K562 (cell line): ENCODE measurements around the gene FLAD1. TPM values are rescaled to one million over a fixed set of nuclear protein-coding genes. Genes with fewer than 3 reads are reported as not detected.

Source experiments
- ASH1L ChIP-seq: fragments of 450-650 bp; IDR thresholded peaks from 2 replicates; pipeline ENCODE4 v1.6.1; 2018; ENCODE audit warnings: borderline replicate concordance, mild to moderate bottlenecking, low read depth; ENCODE audit not compliant: partially characterized antibody
- BACH1 ChIP-seq: fragments of 200-800 bp; sonication (Bioruptor generic); IDR thresholded peaks from 2 replicates; pipeline ENCODE4 v1.6.1; 2016; ENCODE audit warnings: missing genetic modification characterization, missing compliant biosample characterization
- CEBPB ChIP-seq: fragments of 450-650 bp; IDR thresholded peaks from 2 replicates; pipeline ENCODE4 v1.6.1; 2016; ENCODE audit warnings: missing genetic modification characterization, missing compliant biosample characterization
- FOS ChIP-seq: IDR thresholded peaks from 3 replicates; pipeline ENCODE4 v1.6.1; 2011; ENCODE audit not compliant: insufficient read length; ENCODE audit errors: extremely low read depth
- FOXK2 ChIP-seq, 2 experiments: fragments of 450-650 bp; IDR thresholded peaks in 1 of 2; conservative IDR thresholded peaks in 1 of 2; 2 replicates each; pipeline ENCODE4 v1.6.1; 2016; ENCODE audit warnings: low read depth in 2 of 2, mild to moderate bottlenecking in 1 of 2
- HDAC1 ChIP-seq, 2 experiments: fragments of 450-650 bp; IDR thresholded peaks; 2 replicates each; pipeline ENCODE4 v1.6.1; 2016 to 2017; ENCODE audit warnings: inconsistent platforms in 1 of 2, mild to moderate bottlenecking in 1 of 2, moderate library complexity in 1 of 2
- MAFF ChIP-seq: IDR thresholded peaks from 2 replicates; pipeline ENCODE4 v1.6.1; 2012; ENCODE audit warnings: low read length, improper control_type of control experiment
- MECOM ChIP-seq: fragments of 250-450 bp; sonication (Bioruptor Pico); IDR thresholded peaks from 2 replicates; pipeline ENCODE4 v1.8.0; 2022; ENCODE audit warnings: inconsistent platforms
- MYNN ChIP-seq, 2 experiments: sonication (generic); formaldehyde crosslinking in 1 of 2; IDR thresholded peaks; 2 replicates each; pipeline versions ENCODE4 v1.5.0 to v1.6.1; 2016 to 2020; ENCODE audit warnings: antibody characterized with exemption in 1 of 2, missing genetic modification reagents in 1 of 2
- NCOA6 ChIP-seq: fragments of 450-650 bp; IDR thresholded peaks from 2 replicates; pipeline ENCODE4 v1.6.1; 2017; ENCODE audit warnings: mild to moderate bottlenecking
- NUFIP1 ChIP-seq: fragments of 450-650 bp; IDR thresholded peaks from 2 replicates; pipeline ENCODE4 v1.6.1; 2018; ENCODE audit not compliant: partially characterized antibody
- PCBP1 ChIP-seq: fragments of 200-400 bp; formaldehyde crosslinking; IDR thresholded peaks from 2 replicates; pipeline ENCODE4 v1.6.1; 2018; ENCODE audit warnings: mild to moderate bottlenecking, low read depth, low read length; ENCODE audit not compliant: poor library complexity, severe bottlenecking
- SMAD1 ChIP-seq: fragments of 150-350 bp; IDR thresholded peaks from 2 replicates; pipeline ENCODE4 v1.6.1; 2014; ENCODE audit warnings: low read length, low read depth; ENCODE audit not compliant: partially characterized antibody
- SMARCA5 ChIP-seq: fragments of 450-650 bp; IDR thresholded peaks from 2 replicates; pipeline ENCODE4 v1.6.1; 2016
- SMARCC2 ChIP-seq: fragments of 450-650 bp; IDR thresholded peaks from 2 replicates; pipeline ENCODE4 v1.6.1; 2017; ENCODE audit warnings: antibody characterized with exemption, moderate library complexity, mild to moderate bottlenecking, low read depth
- ZFX ChIP-seq: sonication (generic); formaldehyde crosslinking; IDR thresholded peaks from 2 replicates; pipeline ENCODE4 v1.8.0; 2022; ENCODE audit warnings: mild to moderate bottlenecking, missing genetic modification reagents, moderate library complexity
- ZNF311 ChIP-seq: fragments of 250-450 bp; sonication (Bioruptor Pico); IDR thresholded peaks from 2 replicates; pipeline ENCODE4 v1.4.0; 2020; ENCODE audit warnings: mild to moderate bottlenecking, moderate library complexity
- ZNF347 ChIP-seq: fragments of 450-650 bp; formaldehyde crosslinking; IDR thresholded peaks from 2 replicates; pipeline ENCODE4 v1.4.0; 2020; ENCODE audit warnings: low read depth, mild to moderate bottlenecking, moderate library complexity
- ZNF384 ChIP-seq: IDR thresholded peaks from 2 replicates; pipeline ENCODE4 v1.6.1; 2012; ENCODE audit warnings: low read depth, low read length, improper control_type of control experiment
- ZNF764 ChIP-seq: fragments of 250-450 bp; sonication (Bioruptor Pico); IDR thresholded peaks from 2 replicates; pipeline ENCODE4 v1.4.0; 2020; ENCODE audit warnings: low read depth, mild to moderate bottlenecking, moderate library complexity
- ZNF780A ChIP-seq: fragments of 250-450 bp; sonication (Bioruptor Pico); IDR thresholded peaks from 2 replicates; pipeline ENCODE4 v1.5.0; 2021; ENCODE audit warnings: mild to moderate bottlenecking
- polyA plus RNA-seq, 8 experiments: library from polyadenylated mRNA; depleted of rRNA in 4 of 8; stranded (reverse) in 5 of 8; unstranded in 3 of 8; fragments of >200 nt; fragmentation: Nextera tagmentation in 2 of 8; fragmentation: Illumina TruSeq in 1 of 8; extraction: Ambion mirVana in 2 of 8; extraction: Trizol in 1 of 8; gene quantifications; 2 replicates each; pipeline versions ENCODE4 v1.2.1 to v1.2.3, GENCODE V29; 2011 to 2014; ENCODE audit warnings: inconsistent platforms in 1 of 8, missing spikeins in 1 of 8
- total RNA-seq, 7 experiments: library from RNA; depleted of rRNA in 6 of 7; stranded (reverse); fragments of >200 nt in 6 of 7; fragmentation: Illumina TruSeq in 2 of 7; extraction: Trizol in 2 of 7; gene quantifications; 2 replicates each; pipeline versions ENCODE4 v1.2.1 to v1.2.3, GENCODE V29; 2011 to 2021; ENCODE audit warnings: low replicate concordance in 1 of 7
- TF ChIP-seq, protein P1 (sequence below): fragments of 250-450 bp; sonication (Bioruptor Pico); IDR thresholded peaks from 2 replicates; pipeline ENCODE4 v1.8.0; 2022; ENCODE audit warnings: inconsistent platforms, mild to moderate bottlenecking, moderate library complexity, borderline replicate concordance
- TF ChIP-seq, protein P2 (sequence below): sonication (generic); formaldehyde crosslinking; IDR thresholded peaks from 2 replicates; pipeline ENCODE4 v1.8.1; 2023; ENCODE audit warnings: mild to moderate bottlenecking, missing genetic modification reagents
- TF ChIP-seq, protein P3 (sequence below): fragments of 250-450 bp; sonication (Bioruptor Pico); IDR thresholded peaks from 2 replicates; pipeline ENCODE4 v1.4.0; 2020

FLAD1 gene
- total and polyA plus RNA-seq, 9 of the 15 experiments (the other 6 are each of a cell fraction or from before 2014, with no cell fraction given) = 24.9 to 85.8 (median 67.0) TPM

GRCh38 chr1:154937085-154937987 lies 45.8 kb upstream of the FLAD1 start (continued):
- TF ChIP-seq FOXK2 (conservative IDR thresholded peaks at IDR 0.05 in 1 of 2, IDR thresholded peaks at IDR 0.05 in 1 of 2; ENCODE audit: low read depth in 2 of 2) (peak in 1 of 2 experiments; percentile 100; a peak in 2 of 4 replicates), BACH1 (tag) (peak; percentile 51; the same call in 1 of the 2 replicates), PCBP1 (no peak), ZNF764 (no peak), MYNN (IDR thresholded peaks at IDR 0.05) (no peak), MYNN (CRISPR knock-in tag; IDR thresholded peaks at IDR 0.05) (no peak), MAFF (peak; percentile 72), NCOA6 (peak; percentile 79), SMAD1 (no peak), SMARCA5 (no peak), ZNF780A (no peak), ASH1L (peak; percentile 88), SMARCC2 (peak; percentile 46; the same call in 1 of the 2 replicates), HDAC1 (IDR thresholded peaks at IDR 0.05) (peak in 1 of 2 experiments; percentile 80; a peak in 1 of 4 replicates), NUFIP1 (peak; percentile 12), MECOM (CRISPR knock-in tag) (no peak), ZNF347 (no peak), FOS (no peak), ZNF384 (no peak), ZFX (0 out of 2 replicates have a peak, but pooled peaks have one; percentile 28), CEBPB (tag) (no peak), ZNF311 (CRISPR knock-in tag) (no peak)
- TF ChIP-seq, protein P1, sequence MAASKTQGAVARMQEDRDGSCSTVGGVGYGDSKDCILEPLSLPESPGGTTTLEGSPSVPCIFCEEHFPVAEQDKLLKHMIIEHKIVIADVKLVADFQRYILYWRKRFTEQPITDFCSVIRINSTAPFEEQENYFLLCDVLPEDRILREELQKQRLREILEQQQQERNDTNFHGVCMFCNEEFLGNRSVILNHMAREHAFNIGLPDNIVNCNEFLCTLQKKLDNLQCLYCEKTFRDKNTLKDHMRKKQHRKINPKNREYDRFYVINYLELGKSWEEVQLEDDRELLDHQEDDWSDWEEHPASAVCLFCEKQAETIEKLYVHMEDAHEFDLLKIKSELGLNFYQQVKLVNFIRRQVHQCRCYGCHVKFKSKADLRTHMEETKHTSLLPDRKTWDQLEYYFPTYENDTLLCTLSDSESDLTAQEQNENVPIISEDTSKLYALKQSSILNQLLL (CRISPR knock-in tag) = no peak
- TF ChIP-seq, protein P2, sequence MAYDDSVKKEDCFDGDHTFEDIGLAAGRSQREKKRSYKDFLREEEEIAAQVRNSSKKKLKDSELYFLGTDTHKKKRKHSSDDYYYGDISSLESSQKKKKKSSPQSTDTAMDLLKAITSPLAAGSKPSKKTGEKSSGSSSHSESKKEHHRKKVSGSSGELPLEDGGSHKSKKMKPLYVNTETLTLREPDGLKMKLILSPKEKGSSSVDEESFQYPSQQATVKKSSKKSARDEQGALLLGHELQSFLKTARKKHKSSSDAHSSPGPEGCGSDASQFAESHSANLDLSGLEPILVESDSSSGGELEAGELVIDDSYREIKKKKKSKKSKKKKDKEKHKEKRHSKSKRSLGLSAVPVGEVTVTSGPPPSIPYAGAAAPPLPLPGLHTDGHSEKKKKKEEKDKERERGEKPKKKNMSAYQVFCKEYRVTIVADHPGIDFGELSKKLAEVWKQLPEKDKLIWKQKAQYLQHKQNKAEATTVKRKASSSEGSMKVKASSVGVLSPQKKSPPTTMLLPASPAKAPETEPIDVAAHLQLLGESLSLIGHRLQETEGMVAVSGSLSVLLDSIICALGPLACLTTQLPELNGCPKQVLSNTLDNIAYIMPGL (CRISPR knock-in tag) = no peak; the same call in 1 of the 2 replicates
- TF ChIP-seq, protein P3, sequence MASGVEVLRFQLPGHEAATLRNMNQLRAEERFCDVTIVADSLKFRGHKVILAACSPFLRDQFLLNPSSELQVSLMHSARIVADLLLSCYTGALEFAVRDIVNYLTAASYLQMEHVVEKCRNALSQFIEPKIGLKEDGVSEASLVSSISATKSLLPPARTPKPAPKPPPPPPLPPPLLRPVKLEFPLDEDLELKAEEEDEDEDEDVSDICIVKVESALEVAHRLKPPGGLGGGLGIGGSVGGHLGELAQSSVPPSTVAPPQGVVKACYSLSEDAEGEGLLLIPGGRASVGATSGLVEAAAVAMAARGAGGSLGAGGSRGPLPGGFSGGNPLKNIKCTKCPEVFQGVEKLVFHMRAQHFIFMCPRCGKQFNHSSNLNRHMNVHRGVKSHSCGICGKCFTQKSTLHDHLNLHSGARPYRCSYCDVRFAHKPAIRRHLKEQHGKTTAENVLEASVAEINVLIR = peak; percentile 90
